Omental fat pad (tissue), 4 donors: Measurements from ENCODE around the gene EWSR1. TPM values are rescaled to one million over a fixed set of nuclear protein-coding genes. Genes with fewer than 3 reads are reported as not detected.
"Not testable (repeated sequence)": the region's sequence is repeated elsewhere in the genome, so short reads cannot be mapped to it uniquely, and the experiment has no call there.

Experiments used
- ATAC-seq: fragments of 150-250 bp; one replicate; pipeline ENCODE4 v1.9.1; 2016; ENCODE audit warnings: mild to moderate bottlenecking, moderate library complexity; ENCODE audit not compliant: low FRiP score
- DNase-seq: peaks from one replicate; pipeline ENCODE4 v3.0.0-alpha.2; 2019; ENCODE audit warnings: low spot score
- total RNA-seq, 4 donors: library from RNA; depleted of rRNA; stranded (reverse); fragments of >200 nt; gene quantifications; one replicate each; pipeline ENCODE4 v1.1.0, GENCODE V29; 2016
- TF ChIP-seq, protein P1 (sequence below), 3 donors: fragments of 450-650 bp; IDR thresholded peaks; one replicate each; pipeline ENCODE4 v1.5.1; 2016 to 2017; ENCODE audit warnings: antibody characterized with exemption in 3 of 3, mild to moderate bottlenecking in 3 of 3, moderate library complexity in 2 of 3

The EWSR1 gene, protein sequence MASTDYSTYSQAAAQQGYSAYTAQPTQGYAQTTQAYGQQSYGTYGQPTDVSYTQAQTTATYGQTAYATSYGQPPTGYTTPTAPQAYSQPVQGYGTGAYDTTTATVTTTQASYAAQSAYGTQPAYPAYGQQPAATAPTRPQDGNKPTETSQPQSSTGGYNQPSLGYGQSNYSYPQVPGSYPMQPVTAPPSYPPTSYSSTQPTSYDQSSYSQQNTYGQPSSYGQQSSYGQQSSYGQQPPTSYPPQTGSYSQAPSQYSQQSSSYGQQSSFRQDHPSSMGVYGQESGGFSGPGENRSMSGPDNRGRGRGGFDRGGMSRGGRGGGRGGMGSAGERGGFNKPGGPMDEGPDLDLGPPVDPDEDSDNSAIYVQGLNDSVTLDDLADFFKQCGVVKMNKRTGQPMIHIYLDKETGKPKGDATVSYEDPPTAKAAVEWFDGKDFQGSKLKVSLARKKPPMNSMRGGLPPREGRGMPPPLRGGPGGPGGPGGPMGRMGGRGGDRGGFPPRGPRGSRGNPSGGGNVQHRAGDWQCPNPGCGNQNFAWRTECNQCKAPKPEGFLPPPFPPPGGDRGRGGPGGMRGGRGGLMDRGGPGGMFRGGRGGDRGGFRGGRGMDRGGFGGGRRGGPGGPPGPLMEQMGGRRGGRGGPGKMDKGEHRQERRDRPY
- total RNA-seq: 100 to 1,000 TPM; 190 to 274 (median 202) TPM

DNA sequence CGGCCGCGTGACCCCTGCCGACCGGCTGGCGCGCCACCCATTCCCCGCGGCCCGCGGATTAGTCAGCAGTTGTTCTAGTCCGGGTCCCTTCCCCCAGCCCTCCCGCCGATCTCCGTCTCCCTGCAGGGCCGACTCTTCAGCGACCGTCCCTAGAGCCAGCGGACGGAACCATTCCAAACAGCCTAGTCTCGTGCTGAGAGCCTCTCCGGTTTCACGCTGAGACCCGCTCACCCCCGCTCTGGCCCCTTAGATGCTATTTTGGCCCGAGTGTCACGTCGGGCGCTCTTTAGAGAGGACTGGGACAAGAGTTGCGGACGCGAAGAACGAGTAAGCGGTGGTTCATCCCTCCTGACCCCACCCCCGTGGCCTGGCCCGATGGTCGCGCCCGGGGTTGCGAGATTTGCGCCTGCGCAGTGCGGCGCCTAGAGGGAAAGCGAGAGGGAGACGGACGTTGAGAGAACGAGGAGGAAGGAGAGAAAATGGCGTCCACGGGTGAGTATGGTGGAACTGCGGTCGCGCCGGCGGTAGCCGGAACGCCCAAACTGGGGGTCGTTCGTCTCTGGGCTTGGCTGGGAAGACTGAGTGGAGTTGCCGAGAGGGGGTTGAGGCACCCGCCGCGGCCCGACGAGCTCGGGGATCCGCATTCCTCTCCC is at the start of gene EWSR1, which contains the start of gene RHBDD3:
Gene EWSR1 (plus strand): TSS at position 411 of the 653 bp plus-strand sequence. CDS start 69 bp downstream, at position 480.
Gene RHBDD3 (minus strand): TSS at position 124 of the 653 bp plus-strand sequence. CDS start 2,355 bp downstream, outside the sequence.
- peak; percentile 89 for ATAC-seq
- peak; percentile 81 for DNase-seq
- TF ChIP-seq, protein P1, sequence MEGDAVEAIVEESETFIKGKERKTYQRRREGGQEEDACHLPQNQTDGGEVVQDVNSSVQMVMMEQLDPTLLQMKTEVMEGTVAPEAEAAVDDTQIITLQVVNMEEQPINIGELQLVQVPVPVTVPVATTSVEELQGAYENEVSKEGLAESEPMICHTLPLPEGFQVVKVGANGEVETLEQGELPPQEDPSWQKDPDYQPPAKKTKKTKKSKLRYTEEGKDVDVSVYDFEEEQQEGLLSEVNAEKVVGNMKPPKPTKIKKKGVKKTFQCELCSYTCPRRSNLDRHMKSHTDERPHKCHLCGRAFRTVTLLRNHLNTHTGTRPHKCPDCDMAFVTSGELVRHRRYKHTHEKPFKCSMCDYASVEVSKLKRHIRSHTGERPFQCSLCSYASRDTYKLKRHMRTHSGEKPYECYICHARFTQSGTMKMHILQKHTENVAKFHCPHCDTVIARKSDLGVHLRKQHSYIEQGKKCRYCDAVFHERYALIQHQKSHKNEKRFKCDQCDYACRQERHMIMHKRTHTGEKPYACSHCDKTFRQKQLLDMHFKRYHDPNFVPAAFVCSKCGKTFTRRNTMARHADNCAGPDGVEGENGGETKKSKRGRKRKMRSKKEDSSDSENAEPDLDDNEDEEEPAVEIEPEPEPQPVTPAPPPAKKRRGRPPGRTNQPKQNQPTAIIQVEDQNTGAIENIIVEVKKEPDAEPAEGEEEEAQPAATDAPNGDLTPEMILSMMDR (IDR thresholded peaks at IDR 0.05): no peak

DNA sequence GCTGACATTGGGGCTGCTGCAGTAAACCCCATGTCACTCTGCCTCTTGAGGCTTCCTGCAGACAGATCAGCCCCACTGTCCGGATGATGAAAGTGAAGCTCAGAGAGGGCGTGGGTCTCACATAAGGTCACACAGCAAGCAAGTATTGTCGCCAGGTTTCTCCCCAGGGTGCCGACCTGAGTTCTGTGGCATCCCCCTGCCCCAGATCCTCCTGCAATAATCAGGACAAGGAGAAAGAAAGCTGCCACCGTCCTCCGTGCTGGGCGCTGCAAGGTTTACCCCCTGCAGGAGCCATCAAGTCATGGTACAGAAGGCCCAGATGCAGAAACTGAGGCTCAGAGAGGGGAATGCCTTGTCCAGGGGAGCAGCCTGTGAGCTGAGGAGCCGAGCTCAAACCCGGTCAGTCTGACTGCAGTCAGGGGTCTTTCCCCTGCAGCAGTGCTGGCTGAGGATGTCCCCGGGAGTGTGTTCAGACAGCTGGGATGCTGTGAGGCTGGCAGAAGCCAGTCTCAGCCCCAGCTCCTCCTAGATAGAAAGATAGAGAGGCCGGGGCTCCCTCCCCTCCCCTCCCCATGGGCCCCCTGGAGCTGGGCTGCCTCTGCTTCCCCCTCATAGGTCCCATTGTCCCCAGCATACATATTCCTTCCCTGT is 49.2 kb upstream of the EWSR1 start:
- DNase-seq (no peak), ATAC-seq (no peak)
- TF ChIP-seq, protein P1 (IDR thresholded peaks at IDR 0.05): no peak

DNA sequence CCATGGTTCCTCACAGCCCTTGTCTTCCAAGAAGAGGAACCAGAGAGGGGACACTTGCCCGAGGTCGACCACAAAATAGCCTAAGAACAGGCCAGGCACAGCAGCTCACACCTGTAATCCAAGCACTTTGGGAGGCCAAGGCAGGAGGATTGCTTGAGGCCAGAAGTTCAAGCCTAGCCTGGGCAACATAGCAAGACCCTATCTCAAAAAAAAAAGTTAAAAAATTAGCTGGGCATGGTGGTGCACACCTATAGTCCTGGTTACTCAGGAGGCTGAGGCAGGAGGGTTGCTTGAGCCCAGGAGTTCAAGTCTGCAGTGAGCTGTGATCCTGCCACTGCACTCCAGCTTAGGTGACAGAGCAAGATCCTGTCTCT is 48.7 kb upstream of the EWSR1 start:
- not testable (repeated sequence) for DNase-seq, ATAC-seq

DNA sequence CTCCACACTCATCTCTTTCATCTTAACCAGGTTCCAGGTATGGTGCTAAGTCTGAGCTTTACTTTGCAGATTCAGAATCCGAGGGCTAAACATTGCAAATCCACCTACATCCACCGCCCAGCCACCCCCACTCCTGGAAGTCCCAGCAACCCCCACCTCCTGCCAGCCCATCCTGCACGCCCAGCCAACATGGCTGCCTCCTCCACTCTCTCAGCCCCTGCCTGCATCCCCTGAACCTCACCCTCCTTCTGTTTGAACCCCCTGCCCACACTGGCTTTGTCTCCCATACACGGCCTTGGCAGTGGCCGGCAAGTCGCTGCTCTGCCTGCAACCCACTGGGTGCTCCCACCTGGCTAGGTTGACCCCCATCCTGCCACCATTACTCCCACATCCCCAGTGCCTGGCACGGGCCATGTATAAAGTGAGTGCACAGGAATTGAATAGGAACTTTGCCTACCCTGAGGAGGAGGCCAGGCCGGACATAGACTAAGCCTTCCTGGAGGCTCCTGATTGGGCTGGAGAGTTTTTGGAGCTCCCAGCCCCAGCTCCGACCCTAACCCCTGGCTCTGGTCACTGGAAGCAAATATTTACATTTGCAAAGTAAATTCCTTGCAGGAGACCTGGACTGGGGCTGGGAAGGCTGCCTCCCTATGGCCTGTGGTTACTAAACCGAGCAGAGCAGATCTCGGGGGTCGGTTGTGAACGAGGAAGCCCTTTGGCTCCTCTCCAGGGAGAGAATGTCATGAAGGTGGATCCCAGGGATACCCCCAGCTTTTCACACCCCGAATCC is 48.0 kb upstream of the EWSR1 start:
- no peak for ATAC-seq
- TF ChIP-seq, protein P1 (IDR thresholded peaks at IDR 0.05): no peak
- DNase-seq: no peak

DNA sequence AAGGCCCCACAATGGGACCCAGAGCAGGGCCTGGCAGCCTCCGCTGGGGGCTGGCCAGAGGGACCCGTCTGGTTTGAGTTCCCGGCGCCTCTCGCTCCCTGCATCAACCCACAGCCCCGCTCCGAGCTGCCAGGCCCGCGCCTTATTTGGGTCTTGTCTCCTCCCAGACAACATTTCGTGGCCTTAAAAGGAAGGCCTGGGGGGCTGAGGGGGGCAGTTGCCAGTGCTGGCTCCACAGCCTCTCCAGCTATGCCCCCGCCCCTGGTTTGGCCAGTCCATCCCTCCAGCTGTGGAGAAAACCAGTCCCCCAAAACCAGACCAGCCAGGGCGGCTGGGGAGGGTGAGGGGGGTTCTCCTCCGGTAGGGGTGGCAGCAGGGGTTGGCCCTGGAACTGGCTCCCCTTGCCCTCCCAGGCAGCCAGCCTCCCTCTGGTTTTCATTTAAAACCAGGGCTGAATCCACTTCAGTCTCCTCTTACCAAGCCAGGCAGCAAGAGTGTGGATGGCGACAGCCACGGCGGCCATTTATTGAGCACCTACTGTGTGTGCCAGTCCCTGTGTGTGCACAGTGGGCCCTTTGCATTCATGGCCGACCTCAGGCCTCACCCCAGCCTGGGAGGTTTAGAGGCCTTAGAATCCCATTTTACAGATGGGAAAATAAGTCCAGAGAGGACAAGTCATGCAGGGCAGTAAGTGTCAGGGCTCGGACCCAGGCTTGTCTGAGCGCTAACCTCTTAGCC is 43.8 kb upstream of the EWSR1 start:
- ATAC-seq (no peak), DNase-seq (no peak)
- TF ChIP-seq, protein P1 (IDR thresholded peaks at IDR 0.05): no peak

DNA sequence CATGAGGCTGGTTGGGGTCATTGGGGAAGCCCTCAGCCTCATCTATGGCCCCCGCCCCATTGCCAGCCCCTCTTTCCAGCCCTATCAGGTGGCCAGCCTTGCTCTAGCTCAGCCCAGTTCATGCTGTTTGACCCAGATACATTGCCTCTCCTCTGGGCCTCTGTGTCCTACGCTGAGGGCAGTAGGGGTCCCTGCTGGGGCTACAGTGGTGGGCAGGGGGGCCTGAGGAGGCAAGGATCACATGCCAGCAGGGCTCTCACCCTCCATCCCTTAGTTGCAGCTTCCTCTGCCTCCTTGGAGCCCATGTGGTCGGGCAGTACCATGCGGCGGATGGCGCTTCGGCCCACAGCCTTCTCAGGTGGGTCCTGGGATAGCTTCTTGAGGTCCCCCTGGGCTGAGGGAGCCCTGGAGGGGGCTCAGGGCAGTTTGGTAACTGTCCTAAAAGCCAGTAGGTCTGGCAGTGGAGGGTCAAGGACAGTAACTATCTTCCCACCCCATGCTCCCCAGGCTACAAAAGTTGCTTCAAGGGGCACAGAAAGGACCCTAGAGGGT is 43.1 kb upstream of the EWSR1 start:
- no peak for ATAC-seq
- no peak for DNase-seq

More for the DNA sequence above, 43.1 kb upstream of the EWSR1 start:
- TF ChIP-seq, protein P1 (IDR thresholded peaks at IDR 0.05): no peak
